ENCODE data around the gene ZBTB17.
"Not testable (repeated sequence)": the region's sequence is repeated elsewhere in the genome, so short reads cannot be mapped to it uniquely, and the experiment has no call there.

ZBTB17 gene

DNA sequence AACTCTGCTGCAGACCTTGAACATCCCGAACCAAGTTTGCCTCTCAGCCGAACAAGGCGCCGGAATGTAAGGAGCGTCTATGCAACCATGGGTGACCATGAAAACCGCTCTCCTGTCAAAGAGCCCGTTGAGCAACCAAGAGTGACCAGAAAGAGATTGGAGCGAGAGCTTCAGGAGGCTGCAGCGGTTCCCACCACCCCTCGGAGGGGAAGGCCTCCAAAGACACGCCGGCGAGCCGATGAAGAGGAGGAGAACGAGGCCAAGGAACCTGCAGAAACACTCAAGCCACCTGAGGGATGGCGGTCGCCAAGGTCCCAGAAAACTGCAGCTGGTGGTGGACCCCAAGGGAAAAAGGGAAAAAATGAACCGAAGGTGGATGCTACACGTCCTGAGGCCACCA is 44.0 kb downstream of the ZBTB17 start:
- no peak for DNase-seq

DNA sequence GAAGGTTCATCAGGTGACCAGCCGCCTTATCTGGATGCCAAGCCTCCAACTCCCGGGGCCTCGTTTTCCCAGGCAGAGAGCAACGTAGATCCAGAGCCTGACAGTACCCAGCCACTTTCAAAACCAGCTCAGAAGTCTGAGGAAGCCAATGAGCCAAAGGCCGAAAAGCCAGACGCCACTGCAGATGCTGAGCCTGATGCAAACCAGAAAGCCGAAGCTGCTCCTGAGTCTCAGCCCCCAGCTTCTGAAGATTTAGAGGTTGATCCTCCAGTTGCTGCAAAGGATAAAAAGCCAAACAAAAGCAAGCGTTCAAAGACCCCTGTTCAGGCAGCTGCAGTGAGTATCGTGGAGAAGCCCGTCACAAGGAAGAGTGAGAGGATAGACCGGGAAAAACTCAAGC is 44.5 kb downstream of the ZBTB17 start:
- no peak for DNase-seq

DNA sequence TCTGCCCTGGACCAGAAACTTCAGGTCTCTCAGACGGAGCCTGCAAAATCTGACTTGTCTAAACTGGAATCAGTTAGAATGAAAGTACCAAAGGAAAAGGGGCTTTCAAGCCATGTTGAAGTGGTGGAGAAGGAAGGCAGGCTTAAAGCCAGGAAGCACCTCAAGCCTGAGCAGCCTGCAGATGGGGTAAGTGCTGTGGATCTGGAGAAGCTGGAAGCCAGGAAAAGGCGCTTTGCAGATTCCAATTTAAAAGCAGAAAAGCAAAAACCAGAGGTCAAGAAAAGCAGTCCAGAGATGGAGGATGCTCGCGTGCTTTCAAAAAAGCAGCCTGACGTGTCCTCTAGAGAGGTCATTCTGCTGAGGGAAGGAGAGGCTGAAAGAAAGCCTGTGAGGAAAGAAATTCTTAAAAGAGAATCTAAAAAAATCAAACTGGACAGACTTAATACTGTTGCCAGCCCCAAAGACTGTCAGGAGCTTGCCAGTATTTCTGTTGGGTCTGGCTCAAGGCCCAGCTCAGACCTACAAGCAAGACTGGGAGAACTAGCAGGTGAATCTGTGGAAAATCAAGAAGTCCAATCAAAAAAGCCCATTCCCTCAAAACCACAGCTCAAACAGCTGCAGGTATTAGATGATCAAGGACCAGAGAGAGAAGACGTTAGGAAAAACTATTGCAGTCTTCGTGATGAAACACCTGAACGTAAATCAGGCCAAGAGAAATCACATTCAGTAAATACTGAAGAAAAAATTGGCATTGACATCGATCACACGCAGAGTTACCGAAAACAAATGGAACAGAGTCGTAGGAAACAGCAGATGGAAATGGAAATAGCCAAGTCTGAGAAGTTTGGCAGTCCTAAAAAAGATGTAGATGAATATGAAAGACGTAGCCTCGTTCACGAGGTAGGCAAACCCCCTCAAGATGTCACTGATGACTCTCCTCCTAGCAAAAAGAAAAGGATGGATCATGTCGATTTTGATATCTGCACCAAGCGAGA is 46.6 kb downstream of the ZBTB17 start:
- no peak for DNase-seq

DNA sequence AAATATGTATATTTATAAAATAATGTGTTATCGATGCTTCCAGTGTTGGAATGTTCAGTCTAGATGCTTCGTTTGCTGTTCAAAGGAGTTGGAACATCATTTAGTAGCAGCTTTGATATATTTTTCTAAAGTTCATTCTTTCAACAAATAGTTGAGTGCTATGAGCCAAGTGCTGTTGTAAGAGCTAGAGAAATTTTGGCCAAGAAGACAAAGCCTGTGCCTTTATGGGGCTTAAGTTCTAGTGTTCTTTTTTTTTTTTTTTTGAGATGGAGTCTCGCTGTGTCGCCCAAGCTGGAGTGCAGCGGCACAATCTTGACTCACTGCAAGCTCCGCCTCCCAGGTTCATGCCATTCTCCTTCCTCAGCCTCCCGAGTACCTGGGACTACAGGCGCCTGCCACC is 49.5 kb downstream of the ZBTB17 start:
- not testable (repeated sequence) for DNase-seq

DNA sequence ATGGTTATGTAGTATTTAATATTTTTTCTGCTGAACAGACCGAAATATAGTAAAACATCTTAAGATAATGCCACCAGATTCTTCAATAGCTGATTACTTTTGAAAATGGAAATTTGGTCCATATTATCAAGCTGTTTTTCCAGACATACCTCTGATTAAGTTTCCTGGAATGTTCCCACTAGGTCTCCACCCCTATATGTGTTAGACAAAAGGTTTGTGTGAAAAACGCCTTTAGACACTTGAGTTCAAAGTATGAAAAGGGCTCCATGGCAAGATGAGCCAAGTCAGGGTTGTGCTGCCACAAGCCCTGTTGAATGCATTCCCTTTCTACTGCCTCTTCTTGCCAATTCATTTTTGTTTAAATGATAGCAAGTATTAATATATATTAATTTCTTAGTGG is 52.7 kb downstream of the ZBTB17 start:
- DNase-seq: no peak

DNA sequence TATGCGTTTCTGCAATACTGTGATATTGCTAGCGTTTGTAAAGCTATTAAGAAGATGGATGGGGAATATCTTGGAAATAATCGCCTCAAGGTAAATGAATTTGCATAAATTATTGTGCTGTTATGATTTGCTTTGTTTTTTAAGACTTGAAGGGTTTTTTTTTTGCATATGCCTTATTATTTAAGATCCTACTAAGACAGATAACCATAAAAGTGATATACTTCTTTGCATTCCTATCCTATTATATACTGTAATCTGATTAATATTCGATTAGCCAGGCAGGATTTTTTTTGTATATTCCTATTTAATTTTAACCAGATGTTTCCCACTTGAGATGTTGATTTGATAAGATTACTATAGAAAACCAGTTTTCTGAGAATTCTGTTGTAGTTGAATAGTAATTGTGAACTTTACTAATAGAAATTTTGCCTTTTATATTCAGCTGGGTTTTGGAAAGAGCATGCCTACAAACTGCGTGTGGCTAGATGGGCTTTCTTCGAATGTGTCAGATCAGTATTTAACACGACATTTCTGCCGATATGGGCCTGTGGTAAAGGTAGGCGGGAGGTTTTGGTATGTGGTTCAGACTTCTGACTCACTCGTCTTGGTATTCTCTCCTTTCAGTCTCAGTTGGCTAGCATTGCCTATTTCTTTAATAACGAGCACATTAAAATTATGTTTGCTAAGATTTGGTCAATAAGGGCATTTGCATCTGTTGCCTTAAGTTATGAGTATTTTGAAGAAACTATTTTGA is 56.8 kb downstream of the ZBTB17 start:
- DNase-seq: peak; percentile 78

DNA sequence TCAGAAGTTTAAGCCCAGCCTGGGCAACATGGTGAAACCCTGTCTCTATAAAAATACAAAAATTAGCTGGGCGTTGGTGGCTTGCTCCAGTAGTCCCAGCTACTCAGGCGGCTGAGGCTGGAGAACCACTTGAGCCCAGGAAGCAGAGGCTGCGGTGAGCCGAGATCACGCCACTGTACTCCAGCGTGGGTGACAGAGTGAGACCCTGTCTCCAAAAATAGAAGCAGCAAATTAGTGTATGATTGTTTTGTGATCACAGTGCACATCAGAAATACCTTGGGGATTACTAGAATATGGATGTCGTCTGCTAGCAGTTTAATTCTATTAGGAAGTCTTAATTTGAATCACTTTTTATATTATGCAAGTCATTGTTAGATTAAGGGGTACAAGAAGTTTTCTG is 59.0 kb downstream of the ZBTB17 start:
- DNase-seq: no peak

DNA sequence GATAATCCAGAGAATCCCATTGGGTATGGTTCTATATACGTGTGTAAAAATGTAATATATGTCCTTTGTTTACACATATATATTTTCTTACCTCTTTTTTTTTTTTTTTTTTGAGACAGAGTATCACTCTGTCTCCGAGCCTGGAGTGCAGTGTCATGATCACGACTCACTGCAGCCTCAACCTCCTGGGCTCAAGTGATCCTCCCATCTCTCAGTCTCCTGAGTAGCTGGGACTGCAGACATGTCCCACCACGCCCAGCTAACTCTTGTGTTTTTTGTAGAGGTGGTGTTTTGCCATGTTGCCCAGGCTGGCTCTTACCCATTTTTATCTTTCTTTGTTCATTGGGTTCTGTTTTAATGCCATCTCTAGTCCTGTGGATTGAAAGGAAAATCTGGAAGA is 59.5 kb downstream of the ZBTB17 start:
- DNase-seq: no peak

DNA sequence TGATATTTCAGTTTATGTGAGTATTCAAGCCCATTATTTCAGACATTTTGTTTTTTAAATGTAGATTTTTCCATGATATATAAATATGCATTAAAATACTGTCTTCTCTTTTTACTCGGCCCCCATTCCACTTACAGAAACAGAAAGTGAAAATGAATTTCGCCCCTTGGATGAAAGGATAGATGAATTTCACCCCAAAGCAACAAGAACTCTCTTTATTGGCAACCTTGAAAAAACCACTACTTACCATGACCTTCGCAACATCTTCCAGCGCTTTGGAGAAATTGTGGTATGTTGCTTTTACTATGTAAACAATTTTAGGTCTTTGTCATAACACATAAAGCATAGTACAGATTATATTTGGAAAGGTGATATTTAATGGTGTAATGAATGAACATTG is 59.9 kb downstream of the ZBTB17 start:
- no peak for DNase-seq

DNA sequence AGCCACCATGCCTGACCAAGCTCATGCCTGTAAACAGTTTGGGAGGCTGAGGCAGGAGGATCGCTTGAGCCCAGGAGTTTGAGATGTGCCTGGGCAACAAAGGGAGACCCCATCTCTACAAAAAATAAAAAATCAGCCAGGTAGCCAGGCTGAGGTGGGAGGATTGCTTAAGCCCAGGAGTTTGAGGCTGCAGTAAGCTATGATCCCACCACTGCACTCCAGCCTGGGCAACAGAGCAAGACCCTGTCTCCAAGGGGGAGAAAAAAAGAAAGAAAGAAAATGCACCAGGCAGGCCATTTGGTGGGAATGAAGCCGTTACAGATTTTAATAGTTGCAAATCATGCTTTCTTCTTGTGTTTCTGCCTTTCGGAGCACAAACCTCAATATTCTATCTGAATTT is 62.3 kb downstream of the ZBTB17 start:
- DNase-seq: not testable (repeated sequence)

DNA sequence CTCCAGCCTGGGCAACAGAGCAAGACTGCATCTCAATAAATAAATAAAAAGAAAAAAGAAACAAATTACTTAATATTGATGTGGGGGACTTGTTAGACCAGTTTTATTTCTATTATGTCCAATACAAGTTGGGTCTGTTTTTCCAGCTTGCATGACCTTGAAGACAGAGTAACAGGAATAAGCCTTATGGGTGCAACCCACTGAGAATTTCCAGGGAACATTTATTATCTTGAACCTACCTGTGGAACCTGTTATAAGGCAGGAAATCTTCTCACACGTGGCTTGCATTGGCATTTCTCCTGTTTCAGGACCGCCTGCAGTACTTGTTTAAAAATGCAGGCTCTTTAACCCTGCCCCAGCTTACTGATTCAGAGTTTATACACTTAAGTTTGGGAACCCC is 64.0 kb downstream of the ZBTB17 start:
- DNase-seq: no peak

DNA sequence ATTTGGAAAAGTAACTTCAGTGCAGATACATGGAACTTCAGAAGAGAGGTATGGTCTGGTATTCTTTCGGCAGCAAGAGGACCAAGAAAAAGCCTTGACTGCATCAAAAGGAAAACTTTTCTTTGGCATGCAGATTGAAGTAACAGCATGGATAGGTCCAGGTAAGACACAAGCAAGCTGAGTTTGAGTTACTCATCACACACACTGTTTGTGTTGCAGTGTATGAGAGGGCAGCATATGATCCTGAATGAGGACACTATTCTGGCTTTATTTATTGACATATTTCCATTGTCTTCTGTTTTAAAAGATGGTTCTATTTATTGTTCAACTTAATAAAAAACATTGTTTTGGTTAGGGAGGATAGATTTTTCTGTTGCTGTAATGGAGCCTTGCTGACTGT is 64.8 kb downstream of the ZBTB17 start:
- DNase-seq: no peak

DNA sequence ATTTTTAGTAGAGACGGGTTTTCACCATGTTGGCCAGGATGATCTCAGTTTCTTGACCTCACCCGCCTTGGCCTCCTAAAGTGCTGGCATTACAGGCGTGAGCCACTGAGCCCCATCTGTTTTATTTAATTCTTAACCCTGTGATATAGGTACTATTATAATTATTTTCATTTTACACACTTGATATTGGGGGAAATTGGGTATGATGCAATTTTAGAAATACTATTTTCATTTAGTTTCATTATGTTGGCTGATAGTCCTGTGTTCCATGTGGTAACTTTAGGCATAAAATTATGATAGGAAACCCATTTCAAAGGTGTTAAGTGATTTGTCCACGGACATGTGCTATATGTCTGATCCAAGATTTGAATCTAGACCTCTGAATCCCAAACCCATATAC is 67.3 kb downstream of the ZBTB17 start:
- no peak for DNase-seq

DNA sequence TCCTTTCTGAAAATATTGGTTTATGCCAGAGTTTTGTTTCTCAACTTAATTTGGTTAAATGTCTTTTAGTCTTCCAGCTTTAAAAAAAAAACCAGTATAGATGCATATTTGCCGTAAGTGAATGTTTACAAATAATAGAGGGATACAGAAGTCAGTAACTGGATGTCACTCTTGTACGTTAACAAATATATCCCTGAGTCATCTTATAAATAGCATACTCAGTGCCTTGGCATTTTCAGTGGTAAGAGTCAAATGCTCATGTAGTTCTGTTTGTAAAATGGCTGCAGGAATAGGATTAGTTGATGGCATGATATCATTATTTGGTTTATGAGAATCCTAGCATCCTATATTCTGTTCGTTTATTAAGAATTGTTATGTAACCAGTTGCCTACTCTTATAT is 73.0 kb downstream of the ZBTB17 start:
- no peak for DNase-seq

DNA sequence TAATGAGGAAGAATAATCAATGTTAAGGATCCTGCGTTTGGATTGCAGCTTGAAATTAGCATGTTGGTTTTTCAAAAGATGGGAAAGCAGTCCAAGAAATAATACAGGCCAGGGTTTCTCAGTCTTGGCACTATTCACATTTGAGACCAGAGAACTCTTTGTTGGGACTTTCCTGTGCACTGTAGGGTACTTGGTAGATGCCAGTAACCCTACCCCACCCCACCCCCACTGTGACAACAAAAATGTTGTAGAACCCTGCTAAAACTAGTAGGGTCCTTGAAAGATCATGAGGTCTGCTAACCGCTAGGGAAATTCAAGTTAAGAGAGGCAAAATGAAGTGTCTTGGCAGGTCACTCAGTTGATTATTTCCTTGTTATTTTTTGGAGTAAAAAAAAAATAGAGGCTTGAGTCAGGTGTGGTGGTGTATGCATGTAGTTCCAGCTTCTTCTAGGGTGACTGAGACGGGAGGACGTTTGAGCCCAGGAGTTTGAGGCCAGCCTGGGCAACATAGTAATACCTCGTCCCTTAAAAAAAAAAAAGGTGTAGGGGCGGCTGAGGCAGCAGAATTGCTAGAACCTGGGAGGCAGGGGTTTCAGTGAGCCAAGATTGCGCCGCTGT is 75.1 kb downstream of the ZBTB17 start:
- no peak for DNase-seq

DNA sequence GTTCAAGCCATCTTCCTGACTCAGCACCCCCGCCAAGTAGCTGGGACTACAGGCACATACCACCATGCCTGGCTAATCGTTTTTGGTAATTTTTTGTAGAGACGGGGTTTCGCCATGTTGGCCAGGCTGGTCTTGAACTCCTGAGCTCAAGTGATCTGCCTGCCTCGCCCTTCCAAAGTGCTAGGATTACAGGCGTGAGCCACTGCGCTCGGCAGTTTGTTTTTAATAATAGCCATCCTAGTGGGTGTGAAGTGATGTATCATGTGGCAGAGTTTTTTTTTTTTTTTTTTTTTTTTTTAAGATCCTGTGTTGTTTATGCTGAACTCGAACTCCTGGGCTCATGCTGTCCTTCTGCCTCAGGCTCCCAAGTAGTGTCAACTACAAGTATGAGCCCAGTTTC is 76.6 kb downstream of the ZBTB17 start:
- no peak for DNase-seq

DNA sequence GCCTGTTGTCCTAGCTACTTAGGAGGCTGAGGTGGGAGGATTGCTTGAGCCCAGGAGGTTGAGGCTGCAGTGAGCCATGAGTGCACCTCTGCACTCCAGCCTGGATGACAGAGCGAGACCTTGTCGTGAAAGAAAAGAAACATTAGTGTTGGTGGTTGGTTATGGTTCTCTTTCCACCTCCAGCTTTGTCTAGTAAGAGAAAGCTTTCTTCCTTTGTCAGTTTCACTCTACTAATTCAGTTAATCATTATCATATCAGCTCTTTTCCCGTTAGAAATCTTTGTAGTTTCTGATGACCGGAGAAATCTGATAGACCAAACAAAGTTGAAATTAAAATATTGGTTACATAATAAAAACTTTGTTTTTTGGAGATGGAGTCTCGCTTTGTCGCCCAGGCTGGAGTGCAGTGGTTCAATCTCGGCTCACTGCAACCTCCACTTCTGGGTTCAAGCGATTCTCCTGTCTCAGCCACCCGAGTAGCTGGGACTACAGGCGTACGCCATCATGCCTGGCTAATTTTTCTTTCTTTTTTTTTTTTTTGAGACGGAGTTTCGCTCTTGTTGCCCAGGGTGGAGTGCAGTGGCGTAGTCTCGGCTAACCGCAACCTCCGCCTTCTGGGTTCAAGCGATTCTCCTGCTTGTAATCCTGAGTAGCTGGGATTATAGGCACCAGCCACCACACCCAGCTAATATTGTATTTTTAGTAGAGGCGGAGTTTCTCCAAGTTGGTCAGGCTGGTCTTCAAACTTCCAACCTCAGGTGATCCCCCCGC is 78.9 kb downstream of the ZBTB17 start:
- not testable (repeated sequence) for DNase-seq

DNA sequence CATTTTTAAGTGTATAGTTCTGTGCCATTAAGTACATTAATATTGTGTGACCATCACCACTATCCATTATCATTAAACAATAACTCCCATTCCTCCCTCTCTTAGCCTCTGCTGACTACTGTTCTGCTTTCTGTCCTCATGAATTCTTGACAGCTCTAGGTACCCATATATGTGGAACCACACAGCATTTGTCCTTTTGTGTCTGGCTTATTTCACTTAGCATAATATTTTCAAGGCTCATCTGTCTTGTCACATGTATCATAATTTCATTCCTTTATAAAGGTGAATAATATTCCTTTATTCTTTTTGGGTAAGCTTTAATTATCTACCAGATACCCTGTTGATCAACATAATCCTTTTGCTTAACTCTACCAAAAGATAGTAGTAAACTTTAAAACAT is 80.7 kb downstream of the ZBTB17 start:
- no peak for DNase-seq

DNA sequence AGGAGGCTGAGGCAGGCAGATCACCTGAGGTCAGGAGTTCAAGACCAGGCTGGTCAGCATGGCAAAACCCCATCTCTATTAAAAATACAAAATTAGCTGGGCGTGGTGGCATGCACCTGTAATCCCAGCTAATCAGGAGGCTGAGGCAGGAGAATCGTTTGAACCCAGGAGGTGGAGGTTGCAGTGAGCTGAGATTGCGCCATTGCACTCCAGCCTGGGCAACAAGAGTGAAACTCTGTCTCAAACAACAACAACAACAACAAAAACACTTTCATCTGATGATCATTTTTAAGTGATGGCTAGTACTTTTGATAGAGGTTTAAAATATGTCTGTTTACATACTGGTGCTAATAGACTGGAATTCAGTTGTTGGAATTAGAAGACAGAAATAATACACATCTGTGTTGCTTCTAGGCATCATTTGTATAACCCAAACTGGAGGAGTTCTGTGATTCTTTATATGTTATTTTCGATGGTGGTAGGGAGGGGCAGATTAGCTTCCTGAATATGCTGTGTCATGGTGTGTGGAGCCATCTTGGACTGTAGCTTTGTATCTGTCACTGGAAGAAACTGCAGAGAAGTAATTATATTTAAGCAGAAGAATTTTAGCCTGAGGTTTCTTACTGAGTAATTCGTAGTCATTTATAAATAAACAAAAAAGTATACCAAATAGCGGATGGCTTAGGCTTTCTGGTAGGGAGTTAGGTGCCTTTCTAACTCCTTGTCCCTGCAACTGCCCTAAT is 82.9 kb downstream of the ZBTB17 start:
- DNase-seq: not testable (repeated sequence)
